Fibroblast of upper back skin (primary cell): ENCODE data around the gene EPHA3.

Experiments
- DNase-seq: peaks from one replicate; pipeline ENCODE4 v3.0.0-alpha.2; 2013

Gene EPHA3

GRCh38 chr3:89234620-89235019 lies 127.2 kb downstream of the EPHA3 start:
- DNase-seq: no peak

DNA sequence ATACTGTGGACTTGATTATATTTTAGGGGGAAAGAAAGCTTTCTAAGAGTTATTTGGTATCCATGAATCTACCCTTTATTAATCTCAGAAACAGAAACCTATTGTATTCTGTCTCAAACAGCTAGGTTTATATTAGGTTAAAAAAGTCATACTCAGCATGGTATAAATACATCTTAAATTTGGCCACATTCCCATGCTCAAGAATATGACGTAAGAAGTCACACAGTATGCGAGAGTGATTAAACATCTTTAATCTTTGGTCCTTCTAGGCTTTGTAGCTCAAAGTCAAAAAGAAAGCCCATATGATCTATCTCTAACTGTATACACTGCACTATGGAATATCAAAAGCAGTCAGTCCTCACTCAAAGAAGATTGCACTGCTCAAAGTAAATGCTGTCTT lies 131.4 kb downstream of the EPHA3 start:
- DNase-seq: no peak

DNA sequence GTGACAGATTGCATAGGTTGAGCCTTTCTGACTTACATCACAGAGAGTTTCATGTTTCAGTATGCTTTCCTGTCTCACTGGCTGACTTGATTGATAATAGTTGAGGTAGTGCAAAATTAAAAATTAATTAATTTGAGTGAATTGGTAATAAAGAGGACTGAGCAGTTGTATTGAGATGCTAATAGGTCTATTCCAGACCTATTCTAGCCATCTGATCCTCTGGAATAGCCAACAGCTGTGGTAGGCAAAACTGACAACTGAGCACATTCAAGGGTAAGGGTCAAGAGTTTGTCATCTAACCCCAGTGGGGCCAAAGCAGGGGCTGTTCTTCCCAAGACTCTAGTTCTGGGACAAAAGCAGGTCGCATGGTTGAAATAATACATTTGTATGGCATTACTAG lies 132.4 kb downstream of the EPHA3 start:
- no peak for DNase-seq

GRCh38 chr3:89245612-89246011 lies 138.2 kb downstream of the EPHA3 start:
- no peak for DNase-seq

- DNase-seq: no peak
These were observed 138.9 kb downstream of the EPHA3 start for GRCh38 chr3:89246326-89246725.

DNA sequence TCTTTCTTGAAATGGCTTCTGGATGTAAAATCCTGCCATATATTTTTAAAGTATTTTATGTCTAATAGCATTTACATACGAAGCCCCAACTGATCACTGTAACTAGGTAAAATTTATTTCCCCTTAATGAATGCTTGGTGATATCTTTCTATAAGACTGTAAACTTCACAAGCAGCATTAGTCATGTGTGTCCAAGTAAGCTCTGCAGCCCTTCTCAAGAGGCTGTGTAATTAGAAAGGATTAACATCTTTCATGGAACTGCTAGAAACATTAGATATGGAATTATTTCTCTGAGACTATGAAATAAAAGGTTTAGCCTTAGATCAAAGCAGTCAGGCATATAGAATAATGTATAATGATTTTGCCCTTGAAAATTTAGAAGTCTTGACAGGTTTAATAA lies 143.3 kb downstream of the EPHA3 start:
- no peak for DNase-seq

- DNase-seq: no peak
These were observed 144.6 kb downstream of the EPHA3 start for GRCh38 chr3:89252016-89252415.

GRCh38 chr3:89252860-89253259 lies 145.4 kb downstream of the EPHA3 start:
- peak; percentile 23 for DNase-seq

DNA sequence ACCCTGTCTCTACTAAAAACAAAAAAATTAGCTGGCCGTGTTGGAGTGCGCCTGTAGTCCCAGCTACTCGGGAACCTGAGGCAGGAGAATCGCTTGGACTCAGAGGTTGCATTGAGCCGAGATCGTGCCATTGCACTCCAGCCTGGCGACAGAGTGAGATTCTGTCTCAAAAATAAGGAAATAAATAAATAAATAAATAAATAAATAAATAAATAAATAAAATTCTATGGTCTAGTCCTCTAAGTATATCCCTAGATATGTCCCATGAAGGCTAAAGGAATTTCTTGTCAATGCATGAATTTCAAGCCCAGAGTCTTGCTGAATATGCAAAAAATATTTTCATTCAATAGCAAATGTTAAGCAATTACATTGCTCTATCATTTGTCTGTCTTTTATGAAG lies 149.0 kb downstream of the EPHA3 start:
- no peak for DNase-seq

DNA sequence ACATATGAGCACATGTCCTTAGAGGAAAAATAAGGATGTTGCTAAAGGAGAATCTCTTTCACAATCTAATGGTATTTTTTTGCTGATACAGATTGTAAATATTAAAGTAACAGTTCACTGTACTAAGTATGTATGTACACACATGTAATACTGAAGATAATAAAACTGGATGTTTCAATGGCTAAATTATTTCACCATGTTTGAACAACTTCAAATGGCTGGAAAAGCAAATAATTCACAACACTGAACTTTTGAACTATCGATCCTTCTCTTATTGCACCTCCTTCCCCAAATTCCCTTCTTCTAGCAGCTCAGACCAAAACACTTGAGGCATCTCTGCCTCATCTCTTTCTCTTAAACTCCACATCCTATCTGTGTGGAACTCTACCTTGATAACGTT lies 149.5 kb downstream of the EPHA3 start:
- DNase-seq: no peak

DNA sequence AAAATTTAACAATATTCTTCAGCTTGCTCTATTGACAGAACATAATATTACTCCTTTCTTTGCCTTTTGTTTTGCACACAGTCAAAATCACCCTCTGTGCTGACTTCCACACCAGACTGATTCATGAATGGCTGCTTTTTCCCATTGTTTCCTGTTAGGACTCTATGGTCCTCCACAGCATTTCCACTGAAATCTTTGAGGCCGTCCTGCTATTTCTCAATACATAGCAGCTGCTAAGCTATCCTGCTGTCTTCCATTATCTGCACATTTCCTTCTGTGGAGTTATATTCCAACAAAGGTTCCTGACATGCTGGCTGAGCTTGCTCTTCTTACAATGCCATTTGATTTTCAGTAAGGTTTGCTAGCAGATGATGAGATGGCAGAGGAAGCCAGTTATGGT lies 153.3 kb downstream of the EPHA3 start:
- DNase-seq: no peak

GRCh38 chr3:89261673-89262072 lies 154.3 kb downstream of the EPHA3 start:
- no peak for DNase-seq

- no peak for DNase-seq
These were observed 155.0 kb downstream of the EPHA3 start for GRCh38 chr3:89262309-89262929.

DNA sequence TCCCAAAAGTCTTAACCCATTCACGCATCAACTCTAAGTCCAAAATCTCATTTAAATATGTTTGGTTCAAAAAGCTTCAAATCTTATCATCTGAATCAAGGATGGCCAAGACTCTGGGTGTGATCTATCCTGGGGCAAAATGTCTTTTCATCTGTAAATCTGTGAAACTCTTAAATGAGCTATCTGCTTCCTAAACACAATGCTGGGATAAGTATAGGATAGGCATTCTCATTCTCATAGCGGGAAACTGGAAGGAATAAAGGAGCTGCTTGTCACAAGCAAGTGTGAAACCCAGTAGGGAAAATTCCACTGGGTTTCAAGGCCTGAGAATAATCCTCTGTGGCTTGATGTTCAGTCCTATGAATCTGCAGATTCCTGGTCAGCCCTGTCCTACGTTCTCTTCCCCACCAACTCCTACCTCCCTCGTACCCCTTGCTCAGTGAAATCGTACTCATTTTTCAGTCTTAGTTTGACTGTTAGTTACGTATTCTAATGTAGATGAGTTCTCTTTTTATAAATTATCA lies 156.7 kb downstream of the EPHA3 start:
- DNase-seq: no peak

DNA sequence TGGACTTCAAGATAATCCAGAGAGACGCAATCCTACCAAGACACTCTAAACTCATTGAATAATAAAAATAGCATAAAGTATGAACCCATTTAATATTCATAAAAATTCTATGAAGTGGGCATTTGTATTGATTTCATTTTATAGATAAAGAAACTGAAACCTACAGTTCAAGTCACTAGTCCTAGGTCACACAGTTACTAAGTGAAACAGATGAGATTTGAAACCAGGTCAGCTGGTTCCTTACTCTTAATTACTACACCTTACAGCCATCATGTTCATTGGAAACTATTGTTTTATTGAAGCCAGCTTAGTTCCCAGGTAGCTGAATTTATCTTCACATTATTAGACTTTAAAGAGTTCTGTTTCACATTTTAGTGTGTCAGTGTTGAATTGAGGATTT lies 158.7 kb downstream of the EPHA3 start:
- no peak for DNase-seq

GRCh38 chr3:89268059-89268458 lies 160.6 kb downstream of the EPHA3 start:
- DNase-seq: no peak

- DNase-seq: no peak
These were observed 162.8 kb downstream of the EPHA3 start for GRCh38 chr3:89270201-89270600.

DNA sequence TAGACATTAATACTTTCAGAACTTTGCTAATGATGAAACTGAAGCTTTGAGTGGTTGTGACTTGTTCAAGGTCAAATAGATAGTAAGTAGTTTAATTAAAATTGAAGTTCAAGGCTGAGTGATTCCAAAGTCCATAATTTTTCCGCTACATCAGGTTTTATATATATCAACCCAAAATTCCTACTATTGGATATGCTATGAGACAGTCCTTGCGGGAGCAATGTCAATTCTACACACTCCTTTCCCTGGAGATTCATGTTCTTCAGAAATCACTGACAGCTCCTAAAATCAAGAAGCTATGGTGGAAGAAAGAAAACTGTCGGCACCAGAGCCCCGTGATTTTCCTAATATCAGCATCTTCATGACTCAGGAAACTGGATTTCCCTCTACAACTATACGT lies 167.6 kb downstream of the EPHA3 start:
- no peak for DNase-seq

- no peak for DNase-seq
These were observed 168.7 kb downstream of the EPHA3 start for GRCh38 chr3:89276116-89276515.

DNA sequence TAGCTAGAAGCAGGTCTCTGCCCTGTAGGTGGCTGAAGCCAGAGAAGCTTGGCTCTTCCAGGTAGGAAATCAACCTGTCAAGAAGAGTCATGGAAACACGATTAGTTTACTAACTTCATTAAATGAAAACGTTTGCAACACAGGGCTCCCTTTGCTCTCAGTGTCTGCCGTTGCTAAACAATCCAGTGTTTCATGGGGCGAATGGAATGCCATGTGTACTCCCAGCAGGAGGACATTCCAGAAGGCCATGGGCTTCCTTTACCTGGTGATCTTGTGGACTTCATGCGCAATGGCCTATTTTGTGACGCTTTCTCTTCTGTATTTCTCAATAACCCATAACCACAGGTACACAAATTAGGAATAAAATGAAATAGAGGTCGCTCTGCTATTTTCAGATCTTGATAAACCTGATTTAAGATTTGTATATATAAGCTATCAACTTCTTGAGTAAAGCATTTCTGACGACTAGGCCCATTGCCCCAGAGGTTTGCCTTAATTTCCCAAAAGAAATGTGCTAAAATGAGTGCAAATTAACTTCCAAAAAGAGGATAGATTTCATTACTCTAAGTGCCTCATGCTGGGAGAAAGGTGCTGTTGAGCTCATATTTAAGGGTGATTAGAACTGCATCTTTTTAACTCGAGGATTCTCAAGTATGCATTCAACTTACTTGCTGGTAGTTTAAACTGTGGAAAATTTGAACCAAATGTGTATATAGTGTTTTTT lies 171.0 kb downstream of the EPHA3 start:
- no peak for DNase-seq

GRCh38 chr3:89280301-89280700 lies 172.9 kb downstream of the EPHA3 start:
- DNase-seq: no peak

DNA sequence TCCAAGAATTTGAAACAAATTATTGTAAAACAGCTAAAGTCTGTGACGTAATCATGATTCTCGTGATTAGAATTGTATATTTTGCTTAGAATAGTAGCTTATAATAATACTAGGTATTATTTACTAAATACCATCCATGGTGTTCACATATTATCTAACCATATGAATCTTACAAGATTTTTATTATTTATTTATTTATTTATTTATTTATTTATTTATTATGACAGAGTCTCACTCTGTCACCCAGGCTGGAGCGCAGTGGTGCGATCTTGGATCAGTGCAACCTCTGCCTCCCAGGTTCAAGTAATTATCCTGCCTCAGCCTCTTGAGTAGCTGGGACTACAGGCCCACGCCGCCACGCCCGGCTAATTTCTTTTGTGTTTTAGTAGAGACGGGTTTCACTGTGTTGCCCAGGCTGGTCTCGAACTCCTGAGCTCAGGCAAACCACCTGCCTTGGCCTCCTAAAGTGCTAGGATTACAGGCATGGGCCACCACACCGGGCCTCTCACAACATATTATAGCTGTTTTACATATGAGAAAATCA lies 173.5 kb downstream of the EPHA3 start:
- DNase-seq: no peak

DNA sequence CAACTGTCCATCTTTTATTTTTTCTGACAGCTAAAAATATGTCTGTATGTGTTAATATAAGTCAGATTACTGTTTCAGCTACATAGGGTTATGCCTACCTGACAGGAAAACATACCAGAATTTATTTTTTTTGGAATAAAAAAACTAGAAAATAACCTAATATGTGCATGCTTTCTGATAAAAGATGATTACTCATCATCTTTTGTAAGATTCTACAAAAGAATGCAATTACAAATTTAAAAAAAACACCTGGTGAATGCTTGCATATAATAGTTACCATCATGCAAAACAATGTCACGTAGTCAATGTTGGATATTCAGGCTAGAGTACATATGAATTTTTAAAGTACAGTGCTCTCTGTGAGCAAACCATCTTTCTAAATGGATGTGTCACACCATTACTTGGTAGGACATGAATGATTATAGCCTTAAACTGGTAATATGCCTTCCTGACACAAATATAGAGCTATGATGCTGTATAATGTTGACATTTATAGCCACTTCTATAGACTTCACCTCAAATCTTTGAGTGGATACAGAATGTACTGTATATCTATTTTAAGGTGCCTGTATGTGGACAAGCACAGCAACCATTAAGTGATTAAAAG lies 180.6 kb downstream of the EPHA3 start:
- DNase-seq: no peak

DNA sequence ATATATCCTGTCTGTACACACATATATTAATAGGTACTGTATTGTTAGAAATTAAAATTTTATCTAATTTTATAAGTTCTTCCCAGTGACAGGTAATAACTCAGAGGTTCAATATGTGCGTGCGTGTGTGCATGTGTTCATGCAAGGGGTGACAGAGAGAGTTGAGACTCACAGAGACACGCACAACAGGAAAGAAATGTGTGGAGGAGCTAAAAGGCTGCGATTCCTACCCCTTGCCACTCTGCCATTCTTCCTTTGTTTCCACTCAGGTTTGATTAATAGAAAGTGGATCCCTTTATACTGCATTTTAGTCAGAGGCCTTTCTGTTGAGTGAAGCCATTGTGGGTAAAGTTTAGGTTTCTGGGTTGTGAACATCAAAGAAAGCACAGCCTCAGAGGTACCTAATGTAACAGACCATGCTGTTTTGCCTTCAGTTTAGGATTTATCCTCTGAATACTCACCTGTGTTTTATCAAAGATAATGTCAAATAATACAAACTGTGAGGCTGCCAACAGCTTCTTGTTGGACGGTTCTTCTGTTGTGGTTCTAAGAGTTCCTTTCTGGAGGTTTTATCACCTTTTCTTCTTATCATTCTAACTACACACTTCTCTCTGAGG lies 182.3 kb downstream of the EPHA3 start:
- DNase-seq: no peak
